HG03521 (cell line): Measurements from ENCODE around the gene CA6.
"Not testable (repeated sequence)": the region's sequence is repeated elsewhere in the genome, so short reads cannot be mapped to it uniquely, and the experiment has no call there.

Experiments
- ATAC-seq: cut with Tn5 transposase; IDR thresholded peaks from one replicate; pipeline ENCODE4 v1.9.1; 2021; ENCODE audit warnings: mild to moderate bottlenecking, moderate library complexity; ENCODE audit not compliant: unreplicated experiment

Gene CA6

DNA sequence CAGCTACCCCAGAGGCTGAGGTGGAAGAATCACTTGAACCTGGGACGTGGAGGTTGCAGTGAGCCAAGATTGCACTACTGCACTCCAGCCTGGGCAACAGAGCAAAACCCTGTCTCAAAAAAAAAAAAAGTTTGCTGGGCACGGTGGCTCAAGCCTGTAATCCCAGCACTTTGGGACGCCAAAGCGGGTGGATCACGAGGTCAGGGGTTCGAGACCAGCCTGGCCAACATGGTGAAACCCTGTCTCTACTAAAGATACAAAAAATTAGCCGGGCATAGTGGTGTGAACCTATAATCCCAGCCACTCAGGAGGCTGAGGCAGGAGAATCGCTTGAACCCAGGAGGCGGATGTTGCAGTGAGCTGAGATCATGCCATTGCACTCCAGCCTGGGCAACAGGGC, 23.2 kb downstream of the CA6 start:
- not testable (repeated sequence) for ATAC-seq

- ATAC-seq, result no peak
These were observed 24.3 kb downstream of the CA6 start for GRCh38 chr1:8969937-8970336.

GRCh38 chr1:8970870-8971337, 25.2 kb downstream of the CA6 start:
- ATAC-seq, result no peak

GRCh38 chr1:8974551-8974950, 28.9 kb downstream of the CA6 start:
- ATAC-seq, result no peak

GRCh38 chr1:8976338-8976737, 30.7 kb downstream of the CA6 start:
- no peak for ATAC-seq

DNA sequence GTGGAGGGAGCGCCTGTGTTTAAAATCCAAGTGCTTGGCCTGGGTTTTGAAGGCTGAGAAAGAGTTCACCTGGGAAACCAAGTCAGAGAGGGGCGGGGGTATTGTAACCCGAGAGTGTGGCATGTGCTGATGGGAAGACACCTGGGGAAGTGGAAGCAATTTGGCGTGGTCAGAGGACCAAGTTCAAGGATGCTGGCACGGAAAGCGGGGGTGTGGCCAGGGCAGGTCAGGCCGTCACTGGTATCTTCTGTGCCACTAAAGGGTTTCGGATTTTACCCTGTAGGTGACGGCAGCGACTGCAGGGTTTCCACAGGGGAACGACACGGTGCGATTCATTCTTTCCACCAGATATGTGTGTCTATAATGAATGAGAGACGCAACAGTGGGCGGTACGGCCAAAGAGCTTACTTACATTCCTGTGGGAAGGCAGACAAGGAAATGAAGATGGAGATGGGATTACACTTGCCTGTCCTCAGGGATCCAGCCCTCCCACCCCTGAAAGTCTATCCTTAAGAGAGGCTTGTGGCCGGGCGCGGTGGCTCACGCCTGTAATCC, 31.3 kb downstream of the CA6 start:
- ATAC-seq, result no peak

DNA sequence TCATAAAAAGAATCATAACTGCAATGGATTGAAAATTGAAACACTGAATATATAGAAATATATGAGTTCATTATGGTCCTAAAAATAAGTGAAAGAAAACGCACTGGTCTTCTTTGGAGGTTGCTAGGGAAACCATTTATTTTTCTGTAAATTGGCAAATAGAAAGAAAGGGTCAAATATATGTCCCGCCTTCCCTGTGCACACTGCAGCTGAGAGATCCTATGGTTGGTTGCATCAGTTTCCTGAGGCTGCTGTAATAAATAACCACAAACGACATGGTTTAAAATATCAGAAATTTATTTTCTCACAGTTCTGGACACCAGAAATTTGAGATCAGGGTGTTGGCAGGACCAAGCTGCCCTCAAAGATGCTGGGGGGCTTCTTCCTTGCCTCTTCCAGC, 35.0 kb downstream of the CA6 start:
- no peak for ATAC-seq

- no peak for ATAC-seq
These were observed 35.5 kb downstream of the CA6 start for GRCh38 chr1:8981169-8981568.

DNA sequence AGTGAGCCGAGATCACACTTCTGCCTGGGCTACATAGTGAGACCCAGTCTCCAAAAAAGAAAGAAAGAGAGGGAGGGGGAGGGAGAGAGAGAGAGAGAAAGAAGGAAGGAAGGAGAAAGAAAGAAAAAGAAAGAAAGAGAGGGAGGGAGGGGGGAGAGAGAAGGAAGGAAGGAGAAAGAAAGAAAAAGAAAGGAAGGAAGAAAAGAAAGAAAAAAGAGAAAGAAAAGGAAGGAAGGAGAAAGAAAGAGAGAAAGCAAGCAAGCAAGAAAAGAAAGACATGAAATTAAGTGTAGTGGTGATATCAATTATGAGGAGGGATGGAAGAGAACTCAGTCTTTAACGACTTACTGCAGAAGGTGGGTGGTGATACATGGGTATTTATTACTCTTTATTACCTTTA, 38.5 kb downstream of the CA6 start:
- no peak for ATAC-seq

GRCh38 chr1:8984990-8985389, 39.3 kb downstream of the CA6 start:
- no peak for ATAC-seq

- no peak for ATAC-seq
These were observed 40.5 kb downstream of the CA6 start for GRCh38 chr1:8985915-8986813.

GRCh38 chr1:8986814-8987190, 41.1 kb downstream of the CA6 start:
- no peak for ATAC-seq

- no peak for ATAC-seq
These were observed 42.4 kb downstream of the CA6 start for GRCh38 chr1:8987881-8988617.

- no peak for ATAC-seq
These were observed 42.9 kb downstream of the CA6 start for GRCh38 chr1:8988618-8988967.

GRCh38 chr1:8989061-8989460, 43.4 kb downstream of the CA6 start:
- ATAC-seq, result no peak

- no peak for ATAC-seq
These were observed 44.2 kb downstream of the CA6 start for GRCh38 chr1:8989821-8990220.

DNA sequence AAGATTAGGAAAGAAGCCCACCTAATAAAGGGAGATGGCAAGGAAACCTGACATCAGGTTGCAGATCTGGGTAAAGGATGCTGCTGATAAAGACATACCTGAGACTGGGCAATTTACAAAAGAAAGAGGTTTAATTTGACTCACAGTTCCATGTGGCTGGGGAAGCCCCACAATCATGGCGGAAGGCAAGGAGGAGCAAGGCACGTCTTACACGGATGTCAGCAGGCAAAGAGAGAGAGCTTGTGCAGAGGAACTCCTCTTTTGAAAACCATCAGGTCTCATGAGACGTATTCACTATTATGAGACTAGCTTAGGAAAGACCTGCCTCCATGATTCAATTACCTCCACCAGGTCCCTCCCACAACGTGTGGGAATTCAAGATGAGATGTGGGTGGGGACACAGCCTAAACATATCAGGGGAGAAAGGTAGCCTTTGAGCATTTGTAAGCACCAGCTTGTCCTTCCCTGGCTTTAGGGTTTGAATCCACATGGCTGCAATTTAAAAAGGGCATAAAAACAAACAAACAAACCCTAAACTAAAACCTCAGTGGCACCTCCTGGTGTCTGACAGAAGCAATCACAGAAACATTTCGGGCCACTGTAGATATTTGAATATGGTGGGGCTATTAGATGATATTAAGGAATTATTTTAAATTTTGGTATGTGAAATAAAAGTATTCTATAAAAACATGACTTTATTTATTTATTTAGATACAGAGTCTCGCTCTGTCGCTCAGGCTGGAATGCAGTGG, 47.4 kb downstream of the CA6 start:
- ATAC-seq, result no peak

DNA sequence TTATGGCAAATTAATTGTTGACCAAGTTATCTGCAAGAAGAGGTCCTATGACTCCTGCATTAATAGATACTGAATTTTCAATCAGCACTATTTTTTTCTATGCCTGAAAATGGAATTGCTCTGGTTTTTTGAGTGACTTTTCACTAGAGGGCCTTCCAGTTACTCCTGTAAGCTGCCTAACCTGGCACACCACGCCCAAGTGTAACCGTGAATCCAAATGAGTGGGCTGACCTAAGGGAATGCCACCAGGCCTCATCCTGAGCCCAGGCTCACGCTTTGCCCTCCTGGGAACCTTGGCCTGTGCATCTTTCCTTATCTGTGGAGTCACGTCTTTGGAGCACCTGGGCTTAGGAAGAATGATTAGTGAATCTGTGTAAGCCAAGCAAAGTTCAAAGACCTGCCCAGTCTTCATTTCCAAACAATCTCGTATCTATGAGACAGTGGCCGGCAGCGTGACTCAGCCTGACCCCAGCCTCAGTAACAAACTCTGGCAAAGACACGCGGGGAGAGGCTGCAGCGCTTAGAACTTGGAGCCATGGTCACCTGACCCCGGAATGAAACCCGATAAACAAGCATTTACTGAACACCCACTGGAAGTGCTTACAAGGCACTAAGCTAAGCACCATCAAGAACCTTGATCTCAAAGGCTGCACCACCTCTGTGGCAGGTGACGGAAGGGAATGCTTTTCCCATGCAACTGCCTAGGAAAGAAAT, 48.5 kb downstream of the CA6 start:
- ATAC-seq, result not testable (repeated sequence)

DNA sequence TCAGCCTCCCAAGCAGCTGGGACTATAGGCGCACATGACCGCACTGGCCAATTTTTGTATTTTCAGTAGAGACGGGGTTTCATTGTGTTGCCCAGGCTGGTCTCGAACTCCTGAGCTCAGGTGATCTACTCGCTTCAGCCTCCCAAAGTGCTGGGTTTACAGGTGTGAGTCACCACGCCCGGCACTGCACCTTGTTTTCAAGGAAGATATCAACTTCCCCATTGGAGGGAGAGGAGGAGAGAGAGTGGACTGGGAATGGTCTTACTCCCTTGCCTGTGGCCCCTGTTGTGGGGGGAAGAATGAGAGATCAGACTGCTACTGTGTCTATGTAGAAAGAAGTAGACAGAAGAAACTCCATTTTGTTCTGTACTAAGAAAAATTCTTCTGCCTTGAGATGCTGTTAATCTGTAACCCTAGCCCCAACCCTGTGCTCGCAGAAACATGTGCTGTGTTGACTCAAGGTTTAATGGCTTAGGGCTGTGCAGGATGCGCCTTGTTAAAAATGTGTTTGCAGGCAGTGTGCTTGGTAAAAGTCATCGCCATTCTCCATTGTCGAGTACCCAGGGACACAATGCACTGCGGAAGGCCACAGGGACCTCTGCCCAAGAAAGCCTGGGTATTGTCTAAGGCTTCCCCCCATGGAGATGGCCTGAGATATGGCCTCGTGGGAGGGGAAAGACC, 56.0 kb downstream of the CA6 start:
- ATAC-seq, result not testable (repeated sequence)

GRCh38 chr1:9002215-9002560, 56.5 kb downstream of the CA6 start:
- not testable (repeated sequence) for ATAC-seq
